Measurements from ENCODE around the gene GPR158.

Gene GPR158

GRCh38 chr10:25508112-25508815, 333.5 kb downstream of the GPR158 start:
- DNase-seq: no peak

- no peak for DNase-seq
Observed at GRCh38 chr10:25509151-25509550, 334.4 kb downstream of the GPR158 start.

GRCh38 chr10:25522294-25522693, 347.5 kb downstream of the GPR158 start:
- DNase-seq: no peak

GRCh38 chr10:25522946-25523608, 348.3 kb downstream of the GPR158 start:
- DNase-seq: no peak

GRCh38 chr10:25530306-25530705, 355.5 kb downstream of the GPR158 start:
- DNase-seq: no peak

- no peak for DNase-seq
Observed at GRCh38 chr10:25531457-25532061, 356.8 kb downstream of the GPR158 start.

- DNase-seq: no peak
Observed at GRCh38 chr10:25532213-25532612, 357.4 kb downstream of the GPR158 start.

GRCh38 chr10:25536027-25536426, 361.2 kb downstream of the GPR158 start:
- DNase-seq: no peak

- DNase-seq: no peak
Observed at GRCh38 chr10:25547382-25547781, 372.6 kb downstream of the GPR158 start.

GRCh38 chr10:25552283-25552919, 377.6 kb downstream of the GPR158 start:
- no peak for DNase-seq

- DNase-seq: no peak
Observed at GRCh38 chr10:25555865-25556264, 381.1 kb downstream of the GPR158 start.

- no peak for DNase-seq
Observed at GRCh38 chr10:25556457-25556856, 381.7 kb downstream of the GPR158 start.

- no peak for DNase-seq
Observed at GRCh38 chr10:25557136-25557535, 382.3 kb downstream of the GPR158 start.

GRCh38 chr10:25561758-25562157, 387.0 kb downstream of the GPR158 start:
- DNase-seq: no peak

- DNase-seq: no peak
Observed at GRCh38 chr10:25562547-25562946, 387.7 kb downstream of the GPR158 start.

GRCh38 chr10:25564351-25564750, 389.6 kb downstream of the GPR158 start:
- no peak for DNase-seq

- DNase-seq: no peak
Observed at GRCh38 chr10:25565570-25565969, 390.8 kb downstream of the GPR158 start.

- DNase-seq: no peak
Observed at GRCh38 chr10:25573316-25573715, 398.5 kb downstream of the GPR158 start.

- no peak for DNase-seq
Observed at GRCh38 chr10:25575343-25575742, 400.5 kb downstream of the GPR158 start.

GRCh38 chr10:25578061-25578460, 403.3 kb downstream of the GPR158 start:
- no peak for DNase-seq

GRCh38 chr10:25582961-25583360, 408.2 kb downstream of the GPR158 start:
- DNase-seq: no peak

GRCh38 chr10:25600651-25601050, 425.9 kb downstream of the GPR158 start:
- DNase-seq: no peak

GRCh38 chr10:25604591-25604990, 429.8 kb downstream of the GPR158 start:
- no peak for DNase-seq

GRCh38 chr10:25614652-25615051, 439.9 kb downstream of the GPR158 start:
- no peak for DNase-seq

Data from SW 1271 (cell line).